ENCODE measurements around the gene SCN10A.

SCN10A gene

GRCh38 chr3:38763569-38763968 lies 52.4 kb downstream of the SCN10A start:
- Histone ChIP-seq H3K9ac (no peak overlapping the region), H3K4me1 (no peaks in the 10 kb centered on the region), H3K4me3 (ENCODE audit: low read depth, low read length) (no peak overlapping the region), H3K27ac (no peak overlapping the region), H3K79me2 (no peaks in the 10 kb centered on the region), H3K36me3 (ENCODE audit: control insufficient read depth, insufficient read depth, low read length) (no peaks in the 10 kb centered on the region), H3K9me3 (ENCODE audit: control insufficient read depth, low read length) (no peaks in the 10 kb centered on the region), H2AFZ (no peak overlapping the region), H3K27me3 (ENCODE audit: control insufficient read depth, insufficient read depth, low read length) (no peaks in the 10 kb centered on the region), H3K4me2 (ENCODE audit: low read length) (no peak overlapping the region)
- no peak for TF ChIP-seq CTCF (IDR thresholded peaks at IDR 0.05)

- TF ChIP-seq CTCF (IDR thresholded peaks at IDR 0.05): no peak
- Histone ChIP-seq H3K27ac (no peak overlapping the region), H3K27me3 (ENCODE audit: control insufficient read depth, insufficient read depth, low read length) (no peaks in the 10 kb centered on the region)
These were observed 57.5 kb downstream of the SCN10A start for GRCh38 chr3:38758557-38758956.

GRCh38 chr3:38757721-38758120 lies 58.3 kb downstream of the SCN10A start:
- no peaks in the 10 kb centered on the region for H3K9me3 ChIP-seq (ENCODE audit: control insufficient read depth, low read length)
- H3K27me3 ChIP-seq (ENCODE audit: control insufficient read depth, insufficient read depth, low read length): no peaks in the 10 kb centered on the region
- no peaks in the 10 kb centered on the region for H3K4me1 ChIP-seq
- no peak overlapping the region for H3K27ac ChIP-seq
- no peaks in the 10 kb centered on the region for H3K36me3 ChIP-seq (ENCODE audit: control insufficient read depth, insufficient read depth, low read length)
- no peak overlapping the region for H3K9ac ChIP-seq
- no peak overlapping the region for H3K4me2 ChIP-seq (ENCODE audit: low read length)
- H3K79me2 ChIP-seq: no peaks in the 10 kb centered on the region
- no peak overlapping the region for H3K4me3 ChIP-seq (ENCODE audit: low read depth, low read length)
- no peak for TF ChIP-seq CTCF (IDR thresholded peaks at IDR 0.05)
- H2AFZ ChIP-seq: no peak overlapping the region

More at GRCh38 chr3:38758557-38758956, 57.5 kb downstream of the SCN10A start:
- no peaks in the 10 kb centered on the region for H3K36me3 ChIP-seq (ENCODE audit: control insufficient read depth, insufficient read depth, low read length)
- no peaks in the 10 kb centered on the region for H3K79me2 ChIP-seq
- H3K4me2 ChIP-seq (ENCODE audit: low read length): no peak overlapping the region
- no peak overlapping the region for H3K4me3 ChIP-seq (ENCODE audit: low read depth, low read length)
- H3K4me1 ChIP-seq: no peaks in the 10 kb centered on the region
- no peak overlapping the region for H3K9ac ChIP-seq
- H3K9me3 ChIP-seq (ENCODE audit: control insufficient read depth, low read length): no peaks in the 10 kb centered on the region
- H2AFZ ChIP-seq: no peak overlapping the region

- Histone ChIP-seq H2AFZ (no peak overlapping the region), H3K36me3 (ENCODE audit: control insufficient read depth, insufficient read depth, low read length) (no peaks in the 10 kb centered on the region), H3K4me3 (ENCODE audit: low read depth, low read length) (no peak overlapping the region), H3K4me1 (no peaks in the 10 kb centered on the region), H3K79me2 (no peaks in the 10 kb centered on the region), H3K4me2 (ENCODE audit: low read length) (no peak overlapping the region), H3K9ac (no peak overlapping the region), H3K27ac (no peak overlapping the region), H3K27me3 (ENCODE audit: control insufficient read depth, insufficient read depth, low read length) (no peaks in the 10 kb centered on the region), H3K9me3 (ENCODE audit: control insufficient read depth, low read length) (no peaks in the 10 kb centered on the region)
- no peak for TF ChIP-seq CTCF (IDR thresholded peaks at IDR 0.05)
These were observed 59.1 kb downstream of the SCN10A start for GRCh38 chr3:38756892-38757291.

- Histone ChIP-seq H3K9me3 (ENCODE audit: control insufficient read depth, low read length) (no peaks in the 10 kb centered on the region), H3K9ac (no peak overlapping the region), H3K27me3 (ENCODE audit: control insufficient read depth, insufficient read depth, low read length) (no peaks in the 10 kb centered on the region), H3K79me2 (no peaks in the 10 kb centered on the region), H3K36me3 (ENCODE audit: control insufficient read depth, insufficient read depth, low read length) (no peaks in the 10 kb centered on the region), H2AFZ (no peak overlapping the region), H3K4me2 (ENCODE audit: low read length) (no peak overlapping the region), H3K27ac (no peak overlapping the region), H3K4me3 (ENCODE audit: low read depth, low read length) (no peak overlapping the region), H3K4me1 (no peaks in the 10 kb centered on the region)
- no peak for TF ChIP-seq CTCF (IDR thresholded peaks at IDR 0.05)
These were observed 60.9 kb downstream of the SCN10A start for GRCh38 chr3:38755130-38755529.
